ENCODE measurements around the gene ITGB1. TPM values are rescaled to one million over a fixed set of nuclear protein-coding genes. Genes with fewer than 3 reads are reported as not detected.
A peak's percentile ranks its signal among the peaks of the same experiment; 100 is the strongest.

The ITGB1 gene
- total and polyA plus RNA-seq, 9 of the 15 experiments (the other 6 are each of a cell fraction or from before 2014, with no cell fraction given), result 40.2 to 194 (median 155) TPM

GRCh38 chr10:32923849-32924248 is 34.2 kb downstream of the ITGB1 start:
- ATAC-seq (peak; percentile 74), FAIRE-seq (peak; percentile 67), DNase-seq (ENCODE audit: extremely low read depth in 1 of 4, low spot score in 3 of 4) (no peak)
- CTCF ChIA-PET (ENCODE audit: low intra/inter-chr PET ratio), result no interaction called here
- BruUV-seq (replicated peaks), result no TSS peak
- intact Hi-C loops (cut with micrococcal nuclease) (loop anchor here (5.0 kb wide), 1 partner anchor 33 kb away; the partner anchor contains the start of gene ITGB1), in situ Hi-C loops (cut with MboI) (no loop called here)
- H3K27ac ChIP-seq (ENCODE audit: extremely low read depth, low read depth, low read length), result no peak overlapping the region
- H3K9me3 ChIP-seq (replicated peaks; ENCODE audit: control insufficient read depth, insufficient read depth, low read depth, low read length), result peaks cover 6% of the 10 kb centered on the region; the same call in 1 of the 2 replicates
- H2AFZ ChIP-seq (ENCODE audit: low read depth, low read length), result no peak overlapping the region
- H3K4me3 ChIP-seq, result no peak overlapping the region
- TF ChIP-seq SOX6 (IDR thresholded peaks at IDR 0.05) (peak; percentile 49; the same call in 1 of the 2 replicates), TARDBP (IDR thresholded peaks at IDR 0.05) (no peak), GATA2 (CRISPR knock-in tag; IDR thresholded peaks at IDR 0.05) (peak; percentile 48; the same call in 1 of the 2 replicates), MAFF (IDR thresholded peaks at IDR 0.05; ENCODE audit: low read length) (no peak), CBFA2T3 (IDR thresholded peaks at IDR 0.05) (0 out of 2 replicates have a peak, but pooled peaks have one; percentile 17), DPF2 (IDR thresholded peaks at IDR 0.05) (peak; percentile 30; the same call in 1 of the 2 replicates)
- H3K4me1 ChIP-seq (replicated peaks in 1 of 2; ENCODE audit: control insufficient read depth in 2 of 2, insufficient read depth in 2 of 2, low read length in 2 of 2), result peaks cover 0 to 22% of the 10 kb centered on the region in 2 experiments; a peak in 3 of 5 replicates
- peaks cover 8% of the 10 kb centered on the region; the same call in 1 of the 3 replicates for H3K79me2 ChIP-seq (ENCODE audit: control insufficient read depth, insufficient read depth, low read length)
- POLR2A ChIA-PET, result interaction anchor here (0.5 to 1.6 kb wide), 3 partner anchors 11 to 79 kb away, joined by 3 to 4 read pairs (median 3); no protein-coding TSS in a partner anchor
- H3K9me1 ChIP-seq (ENCODE audit: control insufficient read depth, insufficient read depth, low read length), result no peaks in the 10 kb centered on the region
- H3K9ac ChIP-seq (ENCODE audit: insufficient read depth in 1 of 2, low read depth in 2 of 2, low read length in 2 of 2), result no peak overlapping the region
- no peak overlapping the region for H3K4me2 ChIP-seq (ENCODE audit: insufficient read depth, low read length)
- WGBS (ENCODE audit: insufficient coverage, low coverage, missing lambda C conversion rate), result 21% methylated on average over 2 of the region's 2 CpGs
- H3K27me3 ChIP-seq (ENCODE audit: control insufficient read depth in 2 of 2, insufficient read depth in 2 of 2, low read length in 2 of 2), result no peaks in the 10 kb centered on the region
- no peaks in the 10 kb centered on the region for H4K20me1 ChIP-seq (replicated peaks; ENCODE audit: control insufficient read depth, insufficient read depth, low read length)
- H3K36me3 ChIP-seq (ENCODE audit: control insufficient read depth, insufficient read depth, low read length), result peaks cover 95% of the 10 kb centered on the region

DNA sequence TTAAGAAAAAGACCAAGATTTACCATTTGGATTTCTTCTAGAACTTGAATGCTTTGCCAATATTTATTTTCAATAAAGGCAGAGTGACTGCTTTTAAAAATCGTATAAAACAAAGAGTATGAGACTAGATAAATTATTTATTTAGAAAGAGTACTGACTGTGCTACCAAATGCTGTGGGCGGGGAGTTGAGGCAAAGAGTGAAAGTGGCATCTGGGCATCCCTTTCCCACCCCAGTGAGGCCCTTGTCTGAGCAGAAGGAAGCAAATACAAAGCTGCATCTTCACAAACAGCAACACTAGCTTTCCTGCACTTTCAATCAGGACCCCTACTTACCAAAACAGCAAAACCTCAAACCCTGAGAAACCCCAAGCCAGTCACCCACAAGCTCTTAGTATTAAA is 34.9 kb downstream of the ITGB1 start:
- Histone ChIP-seq H3K27ac (ENCODE audit: extremely low read depth, low read depth, low read length) (no peak overlapping the region; the same call in 2 of the 3 replicates), H3K9ac (ENCODE audit: insufficient read depth in 1 of 2, low read depth in 2 of 2, low read length in 2 of 2) (no peak overlapping the region), H3K4me2 (ENCODE audit: insufficient read depth, low read length) (no peak overlapping the region), H2AFZ (ENCODE audit: low read depth, low read length) (no peak overlapping the region), H3K79me2 (ENCODE audit: control insufficient read depth, insufficient read depth, low read length) (peaks cover 11% of the 10 kb centered on the region; the same call in 2 of the 3 replicates), H3K9me3 (replicated peaks; ENCODE audit: control insufficient read depth, insufficient read depth, low read depth, low read length) (peaks cover 6% of the 10 kb centered on the region; the same call in 1 of the 2 replicates), H3K4me1 (replicated peaks in 1 of 2; ENCODE audit: control insufficient read depth in 2 of 2, insufficient read depth in 2 of 2, low read length in 2 of 2) (peaks cover 0 to 22% of the 10 kb centered on the region in 2 experiments; a peak in 3 of 5 replicates), H3K9me1 (ENCODE audit: control insufficient read depth, insufficient read depth, low read length) (no peaks in the 10 kb centered on the region), H3K36me3 (ENCODE audit: control insufficient read depth, insufficient read depth, low read length) (peaks cover 95% of the 10 kb centered on the region), H3K27me3 (ENCODE audit: control insufficient read depth in 2 of 2, insufficient read depth in 2 of 2, low read length in 2 of 2) (no peaks in the 10 kb centered on the region), H3K4me3 (no peak overlapping the region), H4K20me1 (replicated peaks; ENCODE audit: control insufficient read depth, insufficient read depth, low read length) (no peaks in the 10 kb centered on the region)
- TF ChIP-seq FOXA1 (IDR thresholded peaks at IDR 0.05; ENCODE audit: borderline replicate concordance) (no peak), ZNF121 (CRISPR knock-in tag; conservative IDR thresholded peaks at IDR 0.05) (no peak)
- intact Hi-C loops (cut with micrococcal nuclease), result loop anchor here (5.0 kb wide), 1 partner anchor 34 kb away; the partner anchor contains the start of gene ITGB1
- ATAC-seq, result peak; percentile 14; the same call in 1 of the 3 replicates
- no peak for FAIRE-seq
- DNase-seq (ENCODE audit: extremely low read depth in 1 of 4, low spot score in 3 of 4), result no peak
- ChIA-PET CTCF (ENCODE audit: low intra/inter-chr PET ratio) (no interaction called here), POLR2A (no interaction called here)
- in situ Hi-C loops (cut with MboI), result no loop called here
- BruUV-seq (replicated peaks), result no TSS peak
- 75% methylated on average over 2 of the region's 2 CpGs for WGBS (ENCODE audit: insufficient coverage, low coverage, missing lambda C conversion rate)
